CD4-positive, alpha-beta T cell (primary cell): ENCODE results near the gene TMEM183A. TPM values are rescaled to one million over a fixed set of nuclear protein-coding genes. Genes with fewer than 3 reads are reported as not detected.
A peak's percentile ranks its signal among the peaks of the same experiment; 100 is the strongest.

Experiments
- ATAC-seq: fragments of 200-7000 bp; cut with Tn5 transposase; one replicate; pipeline ENCODE4 v1.10.0; 2022; ENCODE audit warnings: mild to moderate bottlenecking; ENCODE audit not compliant: poor library complexity
- CTCF ChIA-PET: fragments of 350-600 bp; sonication (Branson Sonifier 250); formaldehyde crosslinking; loops from one replicate; lab custom pipeline; 2021; ENCODE audit warnings: antibody characterized with exemption, inconsistent platforms; lab: Charles Lee
- POLR2A ChIA-PET: fragments of 350-600 bp; sonication (Branson Sonifier 250); formaldehyde crosslinking; loops from one replicate; lab custom pipeline; 2021; ENCODE audit warnings: antibody characterized with exemption, inconsistent platforms; lab: Charles Lee
- DNase-seq, 14 experiments: peaks; one replicate each; pipeline ENCODE4 v3.0.0-alpha.2; 2013 to 2020; ENCODE audit warnings: mixed read lengths in 2 of 14
- H3K27ac ChIP-seq, 2 donors: one replicate each; pipeline versions ENCODE4 v1.5.1 to v1.7.0; 2013; ENCODE audit warnings: low read length in 2 of 2, low read depth in 1 of 2, mild to moderate bottlenecking in 1 of 2
- H3K27me3 ChIP-seq, 2 experiments: 1 replicate in 1 of 2; 2 replicates in 1 of 2; pipeline versions ENCODE4 v1.6.1 to v1.7.0; 2013; ENCODE audit warnings: low read length in 2 of 2, control low read depth in 1 of 2, mild to moderate bottlenecking in 1 of 2, moderate library complexity in 1 of 2; ENCODE audit not compliant: insufficient read depth in 2 of 2, control insufficient read depth in 1 of 2
- H3K36me3 ChIP-seq: one replicate; pipeline ENCODE4 v1.6.1; 2013; ENCODE audit warnings: low read length, control low read depth; ENCODE audit not compliant: insufficient read depth
- H3K4me1 ChIP-seq: one replicate; pipeline ENCODE4 v1.6.1; 2013; ENCODE audit warnings: low read length, control low read depth; ENCODE audit not compliant: insufficient read depth
- H3K4me3 ChIP-seq: one replicate; pipeline ENCODE4 v1.5.1; 2013; ENCODE audit warnings: mild to moderate bottlenecking, low read length, moderate library complexity
- H3K9me3 ChIP-seq, 2 experiments: 1 replicate in 1 of 2; 2 replicates in 1 of 2; pipeline versions ENCODE4 v1.6.1 to v1.7.0; 2013; ENCODE audit warnings: low read length in 2 of 2, mild to moderate bottlenecking in 2 of 2, control low read depth in 1 of 2, moderate library complexity in 1 of 2; ENCODE audit not compliant: control insufficient read depth in 1 of 2, insufficient read depth in 1 of 2
- H3K27ac Mint-ChIP-seq: one replicate; pipeline ENCODE4 v1.8.0; 2020; ENCODE audit warnings: mixed read lengths
- H3K27me3 Mint-ChIP-seq: one replicate; pipeline ENCODE4 v1.8.0; 2021; ENCODE audit warnings: mixed read lengths
- H3K36me3 Mint-ChIP-seq: one replicate; pipeline ENCODE4 v1.8.0; 2021; ENCODE audit warnings: low read depth, mixed read lengths
- H3K4me1 Mint-ChIP-seq: one replicate; pipeline ENCODE4 v1.8.0; 2021; ENCODE audit warnings: low read depth, mixed read lengths
- H3K4me3 Mint-ChIP-seq: one replicate; pipeline ENCODE4 v1.8.0; 2020; ENCODE audit warnings: mild to moderate bottlenecking, mixed read lengths
- H3K9me3 Mint-ChIP-seq: one replicate; pipeline ENCODE4 v1.8.0; 2020; ENCODE audit warnings: mixed read lengths
- intact Hi-C, 2 experiments: fragments of 100-400 bp; cut with DNase I in 1 of 2; cut with micrococcal nuclease in 1 of 2; formaldehyde crosslinking; loops; one replicate each; pipeline versions ENCODE4 v1.15.1 to v1.9.0; 2023 to 2025; cut with DNase I, micrococcal nuclease
- total RNA-seq, 174 experiments: library from RNA in 2 of 174; stranded (reverse) in 2 of 174; gene quantifications; one replicate each; pipeline ENCODE4 v1.2.3 and lab custom pipeline; 2021 to 2026
- TF ChIP-seq, protein P1 (sequence below): fragments of 200-600 bp; IDR thresholded peaks from one replicate; pipeline ENCODE4 v1.8.0; 2022; ENCODE audit warnings: antibody characterized with exemption, mild to moderate bottlenecking

TMEM183A gene
- total RNA-seq, 2 experiments from 2014 or later, result 187 to 194 TPM

DNA sequence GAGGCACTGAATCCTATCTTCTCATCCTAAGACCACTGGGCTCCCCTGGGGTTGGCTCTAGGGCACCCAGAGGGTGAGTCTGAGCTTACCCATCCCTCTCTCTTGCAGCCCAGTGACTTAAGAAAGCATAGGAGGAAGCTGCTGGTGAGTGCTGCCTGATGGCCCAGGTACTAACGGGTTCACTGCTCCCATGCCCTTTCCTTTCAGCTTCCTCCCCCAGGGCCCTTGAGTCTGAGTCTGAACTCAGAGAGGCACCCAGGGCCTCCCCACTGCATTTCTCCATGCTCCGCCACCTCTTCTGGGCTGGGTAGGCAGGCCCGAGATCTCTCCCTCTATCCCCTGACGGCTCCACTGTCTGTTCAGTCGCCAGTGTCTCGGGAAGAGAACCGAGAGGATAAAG is 48.8 kb downstream of the TMEM183A start:
- intact Hi-C loops, result no loop called here
- peaks cover 0 to 4% of the 10 kb centered on the region in 2 experiments for H3K27me3 ChIP-seq
- POLR2A ChIA-PET, result no interaction called here

DNA sequence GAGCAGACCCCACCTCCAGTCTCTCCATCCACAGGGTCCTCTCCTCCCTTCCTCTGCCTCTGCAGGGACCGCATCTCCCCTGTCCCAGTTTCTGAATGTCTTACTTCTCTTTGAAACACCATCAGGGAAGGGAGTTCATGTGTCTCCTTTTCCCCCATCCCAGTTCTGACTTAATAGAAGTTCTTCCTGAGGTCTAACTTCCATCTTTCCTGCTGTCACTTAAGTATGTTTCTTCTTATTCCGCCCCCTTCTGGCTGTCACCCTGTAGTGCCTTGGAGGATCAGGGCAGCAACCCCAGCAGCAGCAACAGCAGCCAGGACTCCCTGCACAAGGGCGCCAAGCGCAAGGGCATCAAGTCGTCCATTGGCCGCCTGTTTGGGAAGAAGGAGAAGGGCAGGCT is 49.3 kb downstream of the TMEM183A start:
- H3K27me3 ChIP-seq, result peaks cover 0 to 2% of the 10 kb centered on the region in 2 experiments
- no peak overlapping the region for H3K4me3 Mint-ChIP-seq
- H3K27ac ChIP-seq, result no peak overlapping the region
- CTCF ChIA-PET, result no interaction called here
- intact Hi-C loops, result no loop called here
- H3K9me3 Mint-ChIP-seq, result no peaks in the 10 kb centered on the region
- ATAC-seq, result no peak
- no peak for DNase-seq
- no peaks in the 10 kb centered on the region for H3K4me1 Mint-ChIP-seq
- POLR2A ChIA-PET, result no interaction called here
- H3K4me3 ChIP-seq, result no peak overlapping the region
- no peaks in the 10 kb centered on the region for H3K9me3 ChIP-seq
- no peaks in the 10 kb centered on the region for H3K36me3 ChIP-seq
- peaks cover 2% of the 10 kb centered on the region for H3K4me1 ChIP-seq
- TF ChIP-seq, protein P1, sequence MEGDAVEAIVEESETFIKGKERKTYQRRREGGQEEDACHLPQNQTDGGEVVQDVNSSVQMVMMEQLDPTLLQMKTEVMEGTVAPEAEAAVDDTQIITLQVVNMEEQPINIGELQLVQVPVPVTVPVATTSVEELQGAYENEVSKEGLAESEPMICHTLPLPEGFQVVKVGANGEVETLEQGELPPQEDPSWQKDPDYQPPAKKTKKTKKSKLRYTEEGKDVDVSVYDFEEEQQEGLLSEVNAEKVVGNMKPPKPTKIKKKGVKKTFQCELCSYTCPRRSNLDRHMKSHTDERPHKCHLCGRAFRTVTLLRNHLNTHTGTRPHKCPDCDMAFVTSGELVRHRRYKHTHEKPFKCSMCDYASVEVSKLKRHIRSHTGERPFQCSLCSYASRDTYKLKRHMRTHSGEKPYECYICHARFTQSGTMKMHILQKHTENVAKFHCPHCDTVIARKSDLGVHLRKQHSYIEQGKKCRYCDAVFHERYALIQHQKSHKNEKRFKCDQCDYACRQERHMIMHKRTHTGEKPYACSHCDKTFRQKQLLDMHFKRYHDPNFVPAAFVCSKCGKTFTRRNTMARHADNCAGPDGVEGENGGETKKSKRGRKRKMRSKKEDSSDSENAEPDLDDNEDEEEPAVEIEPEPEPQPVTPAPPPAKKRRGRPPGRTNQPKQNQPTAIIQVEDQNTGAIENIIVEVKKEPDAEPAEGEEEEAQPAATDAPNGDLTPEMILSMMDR, result no peak
- no peaks in the 10 kb centered on the region for H3K36me3 Mint-ChIP-seq
- no peaks in the 10 kb centered on the region for H3K27me3 Mint-ChIP-seq
- H3K27ac Mint-ChIP-seq, result no peak overlapping the region

More for the DNA sequence above, 48.8 kb downstream of the TMEM183A start:
- Histone ChIP-seq H3K27ac (no peak overlapping the region), H3K4me3 (no peak overlapping the region), H3K36me3 (no peaks in the 10 kb centered on the region), H3K4me1 (peaks cover 2% of the 10 kb centered on the region), H3K9me3 (no peaks in the 10 kb centered on the region)
- no peak overlapping the region for H3K27ac Mint-ChIP-seq
- TF ChIP-seq, protein P1, result no peak
- H3K9me3 Mint-ChIP-seq, result no peaks in the 10 kb centered on the region
- no peaks in the 10 kb centered on the region for H3K36me3 Mint-ChIP-seq
- no peak for DNase-seq
- CTCF ChIA-PET, result interaction anchor here (1.8 kb wide), 1 partner anchor 17 kb away, joined by 3 read pairs; no protein-coding TSS in a partner anchor
- ATAC-seq, result no peak
- H3K4me1 Mint-ChIP-seq, result no peaks in the 10 kb centered on the region
- H3K4me3 Mint-ChIP-seq, result no peak overlapping the region
- H3K27me3 Mint-ChIP-seq, result no peaks in the 10 kb centered on the region

DNA sequence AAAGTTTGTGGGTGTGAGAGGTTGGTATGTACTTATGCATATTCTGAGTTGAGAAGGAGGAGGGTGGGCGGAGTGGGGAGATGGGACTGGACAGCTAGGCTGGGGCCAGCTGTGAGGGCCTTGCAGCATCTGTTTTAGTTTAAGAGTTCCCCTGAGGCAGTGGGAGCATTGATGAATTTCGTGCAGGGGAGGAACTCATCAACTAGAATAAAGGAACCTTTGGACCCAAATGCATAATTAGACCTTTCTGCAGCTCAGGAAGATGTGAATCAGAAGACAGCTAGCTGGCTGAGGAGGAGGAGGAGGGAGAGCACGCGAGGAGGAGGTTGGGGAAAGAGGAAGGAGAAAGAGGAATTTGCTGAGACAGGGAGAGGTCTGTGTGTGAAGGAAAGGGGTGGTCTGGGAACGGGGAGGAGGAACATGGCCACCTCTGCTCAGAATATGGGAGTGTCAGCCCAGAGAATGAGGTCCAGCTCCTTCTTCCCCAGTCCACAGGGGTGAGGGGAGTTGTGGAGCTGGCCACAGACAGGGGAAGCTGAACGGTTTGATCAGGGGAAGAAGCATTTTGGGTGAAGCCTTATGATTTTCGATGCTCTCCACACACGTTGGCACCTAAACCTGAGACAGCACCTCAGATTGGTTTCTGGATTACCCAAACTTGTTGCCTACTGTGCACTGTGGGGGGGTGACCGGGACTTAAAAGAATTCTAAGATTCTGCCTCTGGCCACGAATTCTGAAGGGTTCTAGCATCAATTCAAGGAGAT is 50.9 kb downstream of the TMEM183A start:
- ATAC-seq (no peak), DNase-seq (peak in 2 of 14 experiments; percentile 33 to 35)
- no peak overlapping the region for H3K4me3 Mint-ChIP-seq
- no peaks in the 10 kb centered on the region for H3K27me3 Mint-ChIP-seq
- TF ChIP-seq, protein P1, result no peak
- CTCF ChIA-PET, result no interaction called here
- H3K27ac ChIP-seq, result no peak overlapping the region
- H3K4me3 ChIP-seq, result no peak overlapping the region
- H3K4me1 ChIP-seq, result peaks cover 2% of the 10 kb centered on the region
- POLR2A ChIA-PET, result no interaction called here
- H3K27ac Mint-ChIP-seq, result no peak overlapping the region
- intact Hi-C loops, result no loop called here
- H3K9me3 ChIP-seq, result no peaks in the 10 kb centered on the region
- H3K9me3 Mint-ChIP-seq, result no peaks in the 10 kb centered on the region
- H3K36me3 ChIP-seq, result no peaks in the 10 kb centered on the region
- H3K36me3 Mint-ChIP-seq, result no peaks in the 10 kb centered on the region
- no peaks in the 10 kb centered on the region for H3K4me1 Mint-ChIP-seq
- H3K27me3 ChIP-seq, result no peaks in the 10 kb centered on the region
